Measurements from ENCODE around the gene STRADB.
"Not testable (repeated sequence)": the region's sequence is repeated elsewhere in the genome, so short reads cannot be mapped to it uniquely, and the experiment has no call there.

Gene STRADB, protein sequence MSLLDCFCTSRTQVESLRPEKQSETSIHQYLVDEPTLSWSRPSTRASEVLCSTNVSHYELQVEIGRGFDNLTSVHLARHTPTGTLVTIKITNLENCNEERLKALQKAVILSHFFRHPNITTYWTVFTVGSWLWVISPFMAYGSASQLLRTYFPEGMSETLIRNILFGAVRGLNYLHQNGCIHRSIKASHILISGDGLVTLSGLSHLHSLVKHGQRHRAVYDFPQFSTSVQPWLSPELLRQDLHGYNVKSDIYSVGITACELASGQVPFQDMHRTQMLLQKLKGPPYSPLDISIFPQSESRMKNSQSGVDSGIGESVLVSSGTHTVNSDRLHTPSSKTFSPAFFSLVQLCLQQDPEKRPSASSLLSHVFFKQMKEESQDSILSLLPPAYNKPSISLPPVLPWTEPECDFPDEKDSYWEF

DNA sequence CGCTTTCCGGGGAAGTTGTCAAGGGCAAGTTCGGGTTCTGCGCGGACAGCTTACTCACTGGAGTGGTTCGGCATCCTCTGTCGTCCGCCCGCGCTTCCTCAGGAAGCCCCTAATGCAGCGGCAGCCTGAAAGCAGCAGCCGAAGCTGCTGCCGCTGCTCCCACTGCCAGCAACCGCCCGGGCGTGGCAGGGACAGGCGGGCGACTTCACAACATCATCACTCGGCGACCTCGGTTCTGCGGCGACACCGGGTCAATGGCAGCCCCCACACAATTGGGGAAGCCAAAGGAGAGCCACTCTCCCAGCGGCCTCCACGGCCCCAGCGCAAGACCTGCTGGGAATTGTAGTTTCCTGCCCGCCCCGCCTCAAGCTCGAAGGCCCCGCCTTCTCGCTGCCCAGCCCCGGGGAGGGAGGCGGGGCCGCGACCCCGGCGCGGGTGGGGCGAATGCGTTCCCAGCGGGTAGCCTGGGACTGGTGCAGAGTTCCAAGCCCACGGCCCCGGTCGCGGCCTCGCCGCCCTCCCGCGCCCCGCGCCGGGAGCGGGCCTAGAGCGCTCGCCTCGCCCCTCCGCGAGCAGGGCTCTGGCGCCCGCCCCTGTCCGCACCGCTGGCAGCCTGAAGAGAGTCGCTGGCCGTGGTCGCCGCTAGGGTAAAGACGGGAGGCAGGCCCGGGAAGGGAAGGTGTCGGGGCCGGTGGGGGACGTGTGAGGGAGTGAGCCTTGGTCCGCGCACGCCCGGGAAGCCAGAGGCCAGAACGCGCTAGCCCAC lies at the start of gene STRADB, which contains the start of gene TRAK2:
TSS of gene STRADB (plus strand) at position 449 of the 766 bp plus-strand sequence. CDS start 3,101 bp downstream, outside the sequence.
TSS of gene TRAK2 (minus strand) at position 167 of the 766 bp plus-strand sequence. CDS start 30,951 bp downstream, outside the sequence.
- DNase-seq, result peak; percentile 94

DNA sequence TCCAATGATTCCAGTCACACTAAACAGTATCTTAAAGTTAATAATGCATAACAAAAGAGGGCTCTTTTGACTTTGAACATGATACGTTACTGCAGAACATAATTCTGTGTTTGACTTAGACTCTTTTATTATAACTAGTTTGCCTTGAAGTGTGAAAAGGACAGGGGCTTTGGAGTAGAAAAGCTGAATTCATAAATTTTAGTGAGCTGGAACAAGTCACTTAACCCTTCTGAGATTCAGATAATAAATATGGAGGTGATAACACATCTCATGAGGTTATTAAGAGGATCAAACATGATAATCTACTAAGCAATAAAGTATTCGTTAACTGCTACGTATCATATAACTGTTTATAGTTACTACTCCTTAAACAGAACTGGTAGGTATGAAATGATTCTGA lies 49.7 kb upstream of the STRADB start:
- no peak for DNase-seq

DNA sequence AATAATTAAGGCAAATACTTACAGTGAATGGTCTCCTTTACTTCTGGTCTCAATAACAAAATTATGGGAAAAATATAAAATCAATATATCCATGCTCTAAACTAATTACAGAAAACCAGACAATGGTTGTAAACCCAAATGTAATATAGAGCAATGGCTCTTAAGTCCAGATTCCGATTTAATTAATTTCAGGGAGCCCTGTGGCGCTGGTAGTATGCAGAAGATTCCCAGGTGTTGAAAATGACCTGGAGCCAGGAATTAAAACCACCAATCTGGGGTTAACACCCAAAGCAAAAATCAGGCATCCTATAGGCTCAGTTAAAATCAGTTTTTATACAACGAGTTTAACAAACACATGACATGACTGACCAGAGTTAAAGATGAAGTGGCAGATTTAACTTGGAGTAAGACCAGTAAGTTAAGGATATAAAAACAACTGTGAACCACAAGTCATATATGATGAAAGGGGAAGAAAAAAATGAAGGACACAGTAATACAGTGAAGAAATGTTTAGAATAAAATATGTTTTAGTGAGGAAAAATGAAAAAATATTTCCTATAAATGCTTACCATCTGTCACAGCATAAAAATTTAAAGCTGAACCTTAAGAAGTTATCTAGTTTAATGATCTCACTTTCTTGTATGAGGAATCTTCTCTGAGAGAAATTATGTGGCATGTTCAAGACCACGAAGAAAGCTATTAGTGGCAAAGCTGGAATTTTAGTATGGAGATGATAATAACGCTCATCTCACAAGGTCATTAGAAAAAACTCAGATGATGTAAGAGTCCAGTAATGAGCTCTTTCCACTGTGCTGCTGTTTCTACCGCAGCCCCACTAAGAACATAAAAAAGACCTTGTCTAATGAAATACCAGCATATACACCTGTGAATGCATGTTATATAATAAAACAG lies 48.6 kb upstream of the STRADB start:
- peak; percentile 86 for DNase-seq

DNA sequence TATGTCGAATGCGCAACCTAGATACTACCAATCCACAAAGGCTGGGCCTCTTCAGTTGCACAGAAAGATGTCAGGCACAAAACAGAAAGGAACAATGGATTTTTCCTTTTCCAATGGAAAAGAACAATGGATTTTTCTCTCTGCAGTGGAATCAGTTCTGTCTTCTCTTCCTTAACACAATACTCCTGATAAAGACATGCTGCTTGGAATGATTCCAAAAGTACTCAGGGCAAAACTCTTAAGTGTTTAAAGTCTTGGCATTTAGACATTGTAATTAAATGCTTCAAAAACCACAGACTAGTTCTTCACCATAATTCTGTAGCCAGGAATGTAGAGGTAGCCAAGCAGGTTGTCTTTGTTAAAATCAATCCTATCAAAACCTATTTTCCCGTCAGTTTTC lies 47.7 kb upstream of the STRADB start:
- peak; percentile 71 for DNase-seq

DNA sequence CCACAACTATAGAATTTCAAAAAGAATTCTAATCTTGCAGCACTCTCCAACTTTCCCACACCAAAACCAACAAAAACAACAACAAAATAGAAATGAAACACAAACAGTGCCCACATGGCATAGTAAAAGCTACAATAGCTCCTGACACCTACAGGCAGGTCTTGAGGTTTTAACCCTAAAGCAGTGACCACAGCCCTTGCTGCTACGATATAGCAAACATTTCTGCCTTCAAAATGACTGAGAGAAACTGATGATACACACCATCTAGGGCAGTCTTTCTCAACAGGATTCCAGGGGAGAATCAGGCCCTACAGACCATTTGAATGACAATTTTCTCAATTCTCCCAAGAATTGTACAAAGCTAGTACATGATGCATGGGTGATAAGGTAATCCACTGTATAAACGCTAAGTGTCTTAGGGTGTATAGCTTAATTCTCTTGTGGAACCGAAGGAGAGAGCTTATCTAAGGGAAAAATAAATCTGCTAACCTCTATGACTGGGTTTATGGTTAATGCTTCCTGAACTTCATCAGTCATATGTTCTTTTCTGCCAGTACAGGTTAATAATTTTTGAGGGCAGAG lies 46.8 kb upstream of the STRADB start:
- no peak for DNase-seq

DNA sequence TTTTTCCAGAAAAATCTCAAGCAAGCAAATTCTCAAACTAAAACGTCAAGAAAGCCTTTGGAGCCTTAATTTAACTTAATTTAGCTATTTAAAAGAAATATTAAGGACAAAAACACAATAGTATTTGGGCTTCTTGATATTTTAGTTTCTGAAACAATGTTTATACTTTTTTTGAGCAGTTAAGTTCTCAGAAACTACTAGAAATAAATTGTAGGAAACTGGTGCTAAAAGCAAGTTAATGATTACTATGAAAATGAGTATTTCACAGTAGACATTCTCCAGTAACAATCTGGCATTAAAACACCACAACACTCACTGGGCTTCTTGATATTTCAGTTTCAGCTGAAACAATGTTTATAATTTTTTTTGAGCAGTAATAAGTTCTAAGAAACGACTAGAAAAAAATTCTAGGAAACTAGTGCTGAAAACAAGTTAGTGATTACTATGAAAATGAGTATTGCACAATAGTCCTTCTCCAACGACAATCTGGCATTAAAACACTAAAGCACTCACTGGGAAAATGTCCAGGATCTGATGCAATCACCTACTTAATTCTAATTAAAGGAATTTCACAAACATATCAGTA lies 45.4 kb upstream of the STRADB start:
- peak; percentile 92 for DNase-seq

DNA sequence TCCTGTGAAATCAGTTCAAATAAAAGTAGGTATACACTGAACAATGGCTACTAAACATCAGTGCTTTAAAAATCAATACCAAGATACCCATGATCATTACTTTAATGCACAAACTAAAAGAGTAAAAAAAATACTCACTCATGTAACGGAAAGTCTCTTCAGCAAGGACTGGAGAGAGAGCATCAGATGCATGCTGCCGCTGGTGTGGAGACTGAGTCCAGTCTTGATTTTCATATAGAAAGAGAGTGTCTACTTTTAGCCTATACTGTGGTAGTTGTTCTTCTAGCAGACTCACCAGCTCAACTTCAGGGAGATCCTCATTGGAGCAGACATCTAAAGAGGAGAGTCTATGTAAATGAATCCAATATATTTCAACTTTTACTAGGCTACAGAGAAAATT lies 44.3 kb upstream of the STRADB start:
- no peak for DNase-seq

DNA sequence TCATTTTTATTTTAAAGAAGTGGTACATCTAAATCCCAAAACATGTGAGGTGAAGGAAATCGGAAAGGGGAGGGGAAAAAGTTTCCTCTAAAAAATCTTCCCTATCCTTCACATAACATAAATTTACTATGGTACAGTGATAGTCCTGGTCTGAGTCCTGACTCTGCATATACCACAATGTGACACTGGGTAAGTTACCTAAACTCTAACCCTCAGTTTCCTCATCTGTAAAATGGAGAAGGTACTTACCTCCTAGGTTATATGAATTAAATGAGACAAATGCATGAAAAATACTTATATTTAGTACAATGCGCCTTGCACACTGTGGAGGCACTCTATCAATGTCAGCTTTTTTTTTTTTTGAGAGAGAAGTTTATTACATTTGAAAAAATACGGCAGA lies 42.6 kb upstream of the STRADB start:
- no peak for DNase-seq

DNA sequence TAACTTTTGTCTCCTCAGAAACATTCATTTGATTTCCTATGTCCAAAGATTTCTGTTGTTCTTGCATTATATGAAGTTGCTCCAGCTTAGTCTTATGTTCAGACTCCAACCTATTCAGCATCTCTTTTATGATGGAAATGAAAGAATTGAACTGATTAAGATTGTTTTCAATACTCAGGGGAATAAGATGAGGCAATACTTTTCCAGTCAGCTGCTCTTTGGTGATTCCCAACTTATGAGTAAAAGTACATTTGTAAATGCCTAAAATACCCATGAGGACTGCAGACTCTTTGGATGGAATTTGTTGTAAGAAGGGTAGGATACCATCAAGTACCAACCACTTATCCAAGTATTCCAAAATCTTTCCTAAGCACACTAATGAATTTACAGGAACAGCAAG lies 40.1 kb upstream of the STRADB start:
- DNase-seq, result peak; percentile 74

DNA sequence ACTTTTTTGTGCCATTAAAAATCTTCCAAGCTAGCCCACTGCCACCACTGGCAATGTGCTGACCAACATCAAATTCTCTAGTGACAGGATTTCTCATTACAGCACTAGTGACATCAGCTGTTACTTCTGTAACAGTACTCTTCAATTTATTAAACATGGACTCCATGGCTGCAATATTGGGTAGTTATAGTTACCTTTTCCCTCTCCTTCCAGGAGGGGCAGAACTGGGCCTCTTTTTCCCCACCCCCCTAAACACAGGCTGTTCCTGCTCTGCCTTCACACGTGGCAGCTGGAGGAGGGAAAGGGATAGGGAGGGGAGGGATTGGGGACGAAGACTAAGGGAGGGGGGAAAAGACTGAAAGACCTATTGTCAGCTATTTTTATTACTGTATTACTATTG lies 38.4 kb upstream of the STRADB start:
- DNase-seq, result no peak

DNA sequence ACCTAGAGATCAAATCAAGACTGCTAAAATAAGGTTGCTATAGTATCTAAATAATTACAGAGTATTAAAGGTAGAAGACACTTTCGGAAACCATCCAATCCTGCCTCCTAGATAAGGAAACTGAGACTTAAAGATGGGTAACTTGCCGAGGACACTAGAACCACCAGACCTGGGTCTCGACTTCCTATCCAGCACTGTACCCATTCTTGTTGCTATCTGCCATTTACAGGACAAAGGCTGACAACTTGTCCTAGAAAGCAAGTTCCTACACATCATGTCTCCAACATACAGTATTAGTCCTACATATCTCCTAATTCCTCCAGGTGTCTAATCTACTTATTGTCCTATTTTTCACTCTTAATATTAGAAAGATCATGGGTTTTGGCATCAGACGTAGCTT lies 38.0 kb upstream of the STRADB start:
- no peak for DNase-seq

DNA sequence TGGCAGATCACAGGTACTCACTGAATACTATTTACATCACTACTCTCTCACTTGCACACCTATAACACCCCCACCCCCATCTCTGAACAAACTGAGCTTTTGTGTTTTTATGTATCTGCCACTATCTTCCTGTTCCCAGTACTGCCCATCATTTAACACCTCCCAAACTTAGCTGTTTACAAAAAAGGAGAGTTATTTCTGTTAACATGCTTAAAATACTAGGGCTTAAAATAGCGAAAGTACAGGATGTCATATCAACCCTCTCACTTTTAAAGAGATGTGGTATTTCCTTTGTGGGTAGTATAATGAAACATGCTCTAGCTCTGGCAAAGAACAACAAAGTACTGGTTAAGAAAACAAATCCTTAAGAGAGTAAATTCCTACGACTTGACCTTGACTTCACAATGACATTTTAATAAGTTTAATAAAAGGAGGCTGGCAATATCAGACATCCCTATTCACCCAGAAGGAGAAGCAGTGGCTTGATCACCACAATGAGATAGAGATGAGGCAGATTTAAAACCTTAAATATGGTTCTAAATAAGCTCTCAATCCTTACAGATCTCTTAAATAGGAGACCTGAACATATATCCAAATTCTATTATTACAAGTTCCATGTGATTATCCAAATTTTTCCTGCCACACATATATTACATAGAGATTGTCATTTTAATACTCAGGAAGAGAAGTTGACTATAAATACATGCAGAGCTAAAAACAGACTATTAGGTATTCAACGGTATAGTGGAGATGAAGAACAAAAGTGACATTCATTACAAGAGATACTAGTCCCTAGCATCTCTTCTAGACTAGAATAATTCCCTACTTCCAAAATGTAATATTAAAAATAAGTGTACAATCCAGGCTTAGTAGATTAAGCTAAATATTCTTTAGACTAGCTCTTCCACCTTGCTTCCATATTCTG lies 37.2 kb upstream of the STRADB start:
- peak; percentile 47 for DNase-seq

DNA sequence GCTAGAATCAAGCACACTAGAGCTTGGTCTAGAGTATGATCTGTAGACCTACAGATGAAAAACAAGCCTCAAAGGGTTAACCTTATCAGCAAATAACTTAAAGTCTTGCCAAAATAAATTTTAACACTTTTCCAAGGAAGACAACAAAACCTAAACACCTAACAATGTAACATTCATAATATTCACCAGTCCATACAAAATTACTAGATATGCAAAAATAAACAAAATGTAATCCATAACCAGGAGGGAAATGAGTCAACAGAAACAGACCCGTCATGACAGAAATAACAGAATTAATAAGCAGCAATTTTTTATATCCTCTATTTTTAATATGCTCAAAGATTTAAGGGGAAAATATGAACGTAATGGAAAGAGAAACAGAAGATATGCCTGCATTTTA lies 36.4 kb upstream of the STRADB start:
- no peak for DNase-seq

DNA sequence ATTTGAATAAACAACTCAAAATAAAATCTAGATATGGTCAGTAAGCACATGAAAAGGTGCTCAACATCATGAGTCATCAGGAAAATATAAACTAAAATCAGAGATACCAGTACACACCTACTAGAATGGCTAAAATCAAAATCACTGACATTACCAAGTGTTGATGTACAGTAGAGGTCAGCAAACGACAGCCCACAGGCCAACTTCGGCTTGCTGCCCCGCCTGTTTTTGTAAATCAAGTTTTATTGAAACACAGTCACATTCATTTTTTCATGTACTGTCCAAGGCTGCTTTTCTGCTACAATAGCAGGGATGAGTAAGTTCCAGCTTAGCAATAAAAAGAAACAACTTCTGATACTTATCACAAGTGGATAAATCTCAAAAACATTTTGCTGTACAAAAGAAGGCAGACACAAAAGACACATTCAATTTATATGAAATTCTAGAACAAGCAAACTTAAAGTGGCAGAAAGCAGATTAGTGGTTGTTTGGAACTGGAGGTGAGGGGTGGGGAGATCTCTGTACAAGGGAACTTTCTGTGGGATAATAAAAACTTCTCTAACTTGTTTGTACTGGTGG lies 32.4 kb upstream of the STRADB start:
- DNase-seq, result no peak

DNA sequence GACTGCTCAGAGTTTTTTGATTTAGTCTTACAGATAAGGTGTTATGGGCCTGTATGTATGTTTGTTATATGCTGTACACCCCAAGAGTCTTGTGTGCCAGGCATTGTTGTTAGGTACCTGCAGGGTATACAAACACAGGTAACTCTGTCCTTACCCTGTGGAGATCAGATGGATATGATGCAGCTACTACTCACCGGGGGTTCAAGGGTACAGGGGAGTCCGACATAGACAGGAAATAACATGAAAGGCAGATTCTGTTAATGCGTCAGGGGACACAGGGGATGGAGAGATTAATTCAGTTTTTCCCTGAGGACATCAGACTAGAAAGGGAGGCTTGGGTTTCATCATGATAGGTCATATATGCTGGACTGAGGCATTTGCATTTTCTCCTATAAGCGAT lies 31.6 kb upstream of the STRADB start:
- no peak for DNase-seq

DNA sequence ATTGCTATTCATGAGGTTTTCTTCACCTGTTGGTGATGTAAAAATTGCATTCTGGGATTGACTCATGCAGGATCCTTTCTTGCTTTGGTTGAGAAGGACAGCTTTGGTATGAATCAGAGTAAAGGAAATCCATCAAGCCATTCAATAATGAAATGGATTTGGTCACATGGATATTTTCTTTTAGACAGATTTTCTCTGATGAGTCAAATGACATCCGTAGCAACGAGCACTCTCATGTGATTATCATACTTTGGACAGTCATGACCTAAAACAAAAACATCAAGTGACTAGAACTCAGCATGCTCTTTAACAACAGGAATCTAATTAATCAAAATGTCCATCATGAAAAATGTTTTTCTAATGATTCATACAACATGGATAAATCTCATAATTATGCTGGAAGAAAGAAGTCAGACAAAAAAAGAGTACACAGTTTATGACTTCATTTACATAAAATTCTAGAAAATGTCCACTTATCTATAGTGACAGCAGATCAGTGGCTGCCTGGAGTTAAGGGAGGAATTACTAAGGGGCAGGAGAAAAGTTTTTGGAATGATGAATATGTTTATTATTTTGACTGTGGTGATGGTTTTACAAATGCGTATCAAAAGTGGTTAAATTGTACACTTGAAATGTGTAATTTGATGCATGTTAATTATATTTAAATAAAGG lies 31.0 kb upstream of the STRADB start:
- DNase-seq, result peak; percentile 75

DNA sequence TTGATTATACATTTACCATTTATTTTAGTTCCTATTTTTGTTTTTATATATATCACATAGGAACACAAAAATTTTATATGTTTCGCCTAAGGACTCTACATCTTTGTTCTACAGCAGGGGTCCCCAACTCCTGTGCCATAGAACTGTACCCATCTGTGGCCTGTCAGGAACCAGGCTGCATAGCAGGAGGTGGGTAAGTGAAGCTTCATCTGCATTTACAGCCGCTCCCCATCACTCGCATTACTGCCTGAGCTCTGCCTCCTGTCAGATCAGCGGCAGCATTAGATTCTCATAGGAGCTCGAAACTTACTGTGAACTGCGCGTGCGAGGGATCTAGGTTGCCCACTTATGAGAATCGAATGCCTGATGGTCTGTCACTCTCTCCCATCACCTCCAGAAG lies 25.6 kb upstream of the STRADB start:
- no peak for DNase-seq

DNA sequence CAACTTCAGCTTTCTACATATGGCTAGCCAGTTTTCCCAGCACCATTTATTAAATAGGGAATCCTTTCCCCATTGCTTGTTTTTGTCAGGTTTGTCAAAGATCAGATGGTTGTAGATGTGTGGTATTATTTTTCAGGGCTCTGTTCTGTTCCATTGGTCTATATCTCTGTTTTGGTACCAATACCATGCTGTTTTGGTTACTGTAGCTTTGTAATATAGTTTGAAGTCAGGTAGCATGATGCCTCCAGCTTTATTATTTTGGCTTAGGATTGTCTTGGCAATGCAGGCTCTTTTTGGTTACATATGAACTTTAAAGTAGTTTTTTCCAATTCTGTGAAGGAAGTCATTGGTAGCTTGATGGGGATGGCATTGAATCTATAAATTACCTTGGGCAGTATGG lies 23.2 kb upstream of the STRADB start:
- not testable (repeated sequence) for DNase-seq

DNA sequence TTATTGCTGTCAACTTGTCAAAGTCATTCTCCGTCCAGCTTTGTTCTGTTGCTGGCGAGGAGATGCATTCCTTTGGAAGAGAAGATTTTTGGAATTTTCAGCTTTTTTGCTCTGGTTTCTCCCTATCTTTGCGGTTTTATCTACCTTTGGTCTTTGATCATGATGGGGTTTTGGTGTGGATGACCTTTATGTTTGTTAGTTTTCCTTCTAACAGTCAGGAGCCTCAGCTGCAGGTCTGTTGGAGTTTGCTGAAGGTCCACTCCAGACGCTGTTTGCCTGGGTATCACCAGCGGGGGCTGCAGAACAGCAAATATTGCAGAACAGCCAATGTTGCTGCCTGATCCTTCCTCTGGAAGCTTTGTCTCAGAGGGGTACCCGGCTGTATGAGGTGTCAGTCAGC lies 21.7 kb upstream of the STRADB start:
- DNase-seq, result not testable (repeated sequence)

DNA sequence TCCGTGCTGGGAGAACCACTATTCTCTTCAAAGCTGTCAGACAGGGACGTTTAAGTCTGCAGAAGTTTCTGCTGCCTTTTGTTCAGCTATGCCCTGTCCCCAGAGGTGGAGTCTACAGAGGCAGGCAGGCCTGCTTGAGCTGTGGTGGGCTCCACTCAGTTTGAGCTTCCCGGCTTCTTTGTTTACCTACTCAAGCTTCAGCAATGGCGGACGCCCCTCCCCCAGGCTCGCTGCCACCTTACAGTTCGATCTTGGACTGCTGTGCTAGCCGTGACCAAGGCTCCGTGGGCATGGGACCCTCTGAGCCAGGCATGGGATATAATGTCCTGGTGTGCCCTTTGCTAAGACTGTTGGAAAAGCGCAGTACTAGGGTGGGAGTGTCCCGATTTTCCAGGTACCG lies 21.2 kb upstream of the STRADB start:
- not testable (repeated sequence) for DNase-seq

All from fibroblast of skin of right quadriceps (primary cell).